K562 (cell line): Measurements from ENCODE around the gene PHEX.

ENCODE experiments used
- BHLHE40 ChIP-seq: IDR thresholded peaks from 2 replicates; pipeline ENCODE4 v1.6.1; 2011; ENCODE audit warnings: low read length, improper control_type of control experiment
- CEBPB ChIP-seq: fragments of 450-650 bp; IDR thresholded peaks from 2 replicates; pipeline ENCODE4 v1.6.1; 2016; ENCODE audit warnings: missing genetic modification characterization, missing compliant biosample characterization
- ELF1 ChIP-seq: fragments of 200-800 bp; sonication (Bioruptor generic); IDR thresholded peaks from 2 replicates; pipeline ENCODE4 v1.6.1; 2016; ENCODE audit warnings: missing genetic modification characterization, missing compliant biosample characterization
- EZH2 ChIP-seq: IDR thresholded peaks from 2 replicates; pipeline ENCODE4 v1.6.1; 2012; ENCODE audit warnings: low read depth, mild to moderate bottlenecking, inconsistent platforms, low read length, borderline replicate concordance
- HNRNPK ChIP-seq: fragments of 200-400 bp; formaldehyde crosslinking; IDR thresholded peaks from one replicate; pipeline ENCODE4 v1.6.1; 2018; ENCODE audit warnings: mild to moderate bottlenecking, low read depth, low read length; ENCODE audit not compliant: poor library complexity, severe bottlenecking
- MAX ChIP-seq: sonication (generic); formaldehyde crosslinking; IDR thresholded peaks from 2 replicates; pipeline ENCODE4 v1.9.0; 2022; ENCODE audit warnings: mild to moderate bottlenecking, missing genetic modification reagents
- MLX ChIP-seq, 2 experiments: fragments of 450-650 bp in 1 of 2; sonication (generic) in 1 of 2; formaldehyde crosslinking; conservative IDR thresholded peaks; 2 replicates each; pipeline versions ENCODE4 v1.4.0 to v1.8.1; 2020 to 2022; ENCODE audit warnings: mild to moderate bottlenecking in 1 of 2, missing genetic modification reagents in 1 of 2
- PRDM10 ChIP-seq: fragments of 450-650 bp; IDR thresholded peaks from 2 replicates; pipeline ENCODE4 v1.6.1; 2018; ENCODE audit not compliant: partially characterized antibody
- TARDBP ChIP-seq: fragments of 450-650 bp; IDR thresholded peaks from 2 replicates; pipeline ENCODE4 v1.6.1; 2016
- ZNF609 ChIP-seq: sonication (generic); formaldehyde crosslinking; IDR thresholded peaks from 2 replicates; pipeline ENCODE4 v1.8.1; 2023; ENCODE audit warnings: missing genetic modification reagents, mild to moderate bottlenecking, borderline replicate concordance

- TF ChIP-seq EZH2 (no peak), ZNF609 (CRISPR knock-in tag) (no peak), MAX (no peak), MLX (CRISPR knock-in tag; conservative IDR thresholded peaks at IDR 0.05) (no peak), HNRNPK (no peak), BHLHE40 (no peak), PRDM10 (no peak), TARDBP (no peak), CEBPB (tag) (no peak), ELF1 (tag) (no peak)
Observed at GRCh38 chrX:22272613-22273012, 240.5 kb downstream of the PHEX start, which contains the start of gene CBLL2.
